Activated T-cell treated with anti-CD3 and anti-CD28 coated beads, Interleukin-2, amount 50 U/mL, for 72 hours (primary cell): ENCODE data around the gene SLAMF6. TPM values are rescaled to one million over a fixed set of nuclear protein-coding genes. Genes with fewer than 3 reads are reported as not detected.
A peak's percentile ranks its signal among the peaks of the same experiment; 100 is the strongest.
"Not testable (repeated sequence)": the region's sequence is repeated elsewhere in the genome, so short reads cannot be mapped to it uniquely, and the experiment has no call there.

ENCODE experiments used
- ATAC-seq, 2 donors: fragments of 150-1000 bp; cut with Tn5 transposase; replicated peaks in 1 of 2; 2 replicates each; pipeline ENCODE4 v1.10.0; 2021; ENCODE audit warnings: moderate library complexity in 2 of 2, mild to moderate bottlenecking in 1 of 2
- DNase-seq, 2 donors: peaks; one replicate each; pipeline ENCODE4 v3.0.0; 2021 to 2022; ENCODE audit warnings: mixed read lengths in 1 of 2
- H3K27ac Mint-ChIP-seq: one replicate; pipeline ENCODE4 v1.8.0; 2022; ENCODE audit warnings: mild to moderate bottlenecking, moderate library complexity, mixed read lengths
- H3K27me3 Mint-ChIP-seq: one replicate; pipeline ENCODE4 v1.8.0; 2022; ENCODE audit warnings: low read depth, mixed read lengths
- H3K36me3 Mint-ChIP-seq, 2 donors: one replicate each; pipeline ENCODE4 v1.8.0; 2022; ENCODE audit warnings: mixed read lengths in 2 of 2, mild to moderate bottlenecking in 1 of 2; ENCODE audit not compliant: insufficient read depth in 2 of 2
- H3K4me1 Mint-ChIP-seq: one replicate; pipeline ENCODE4 v1.8.0; 2022; ENCODE audit warnings: low read depth, mixed read lengths
- H3K4me3 Mint-ChIP-seq, 2 donors: one replicate each; pipeline ENCODE4 v1.8.0; 2022; ENCODE audit warnings: mild to moderate bottlenecking in 2 of 2, mixed read lengths in 2 of 2, moderate library complexity in 2 of 2
- H3K9me3 Mint-ChIP-seq, 2 donors: one replicate each; pipeline ENCODE4 v1.8.0; 2022; ENCODE audit warnings: mixed read lengths in 2 of 2
- total RNA-seq, 2 donors: library from RNA; stranded (reverse); gene quantifications; one replicate each; pipeline ENCODE4 v1.2.3, GENCODE V29; 2022

The SLAMF6 gene
- total RNA-seq, 2 donors from 2014 or later: 41.6 to 48.8 TPM

DNA sequence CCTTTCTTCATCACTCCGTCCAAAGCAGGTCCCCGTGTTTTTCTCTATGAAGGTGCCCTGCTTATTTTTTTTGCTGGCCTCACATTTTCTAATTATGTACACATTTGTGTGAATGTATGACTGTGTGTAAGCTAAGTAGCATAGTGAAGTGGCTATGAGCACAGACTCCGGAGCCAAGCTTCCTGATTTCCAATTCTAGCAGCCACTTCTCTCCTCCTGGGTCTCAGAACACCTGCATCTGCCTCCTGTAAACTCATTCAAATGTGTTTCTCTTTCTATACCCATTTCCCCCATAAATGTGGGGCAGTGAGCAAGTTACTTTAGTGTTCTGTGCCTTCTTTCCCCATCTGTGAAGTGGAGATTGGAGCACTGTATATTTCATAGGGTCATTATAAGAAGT is 2.1 kb downstream of the SLAMF6 start:
- peak overlapping the region; percentile 77 to 96 for H3K4me3 Mint-ChIP-seq
- peaks cover 70% of the 10 kb centered on the region for H3K4me1 Mint-ChIP-seq
- DNase-seq (no peak), ATAC-seq (no peak)
- H3K36me3 Mint-ChIP-seq: peaks cover 20 to 39% of the 10 kb centered on the region in 2 donors
- peaks cover 7% of the 10 kb centered on the region in 2 donors for H3K9me3 Mint-ChIP-seq
- peak overlapping the region; percentile 99 for H3K27ac Mint-ChIP-seq
- H3K27me3 Mint-ChIP-seq: no peaks in the 10 kb centered on the region

DNA sequence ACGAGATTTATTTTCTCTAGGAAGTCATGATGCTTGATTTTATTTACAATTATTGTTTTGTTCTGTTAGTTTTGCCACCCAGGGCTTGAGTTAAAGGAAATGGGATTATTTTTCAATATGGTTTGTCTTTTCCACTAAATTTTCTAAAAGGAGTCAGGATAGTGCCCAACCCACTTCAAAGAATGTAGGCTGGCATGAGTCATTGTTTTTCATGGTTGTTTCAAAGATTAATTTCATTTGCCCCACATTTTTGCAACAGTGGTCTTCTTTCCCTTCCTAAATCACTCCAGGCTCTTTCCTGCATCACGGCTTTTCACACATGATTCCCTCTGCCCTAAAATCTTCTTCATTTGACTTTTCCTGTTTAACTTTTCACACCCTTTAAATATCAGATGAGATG is 2.5 kb downstream of the SLAMF6 start:
- H3K27ac Mint-ChIP-seq: peak overlapping the region; percentile 99
- ATAC-seq (no peak), DNase-seq (no peak)
- H3K9me3 Mint-ChIP-seq: peaks cover 7% of the 10 kb centered on the region in 2 donors
- H3K36me3 Mint-ChIP-seq: peaks cover 20 to 37% of the 10 kb centered on the region in 2 donors
- peak overlapping the region; percentile 77 to 96 for H3K4me3 Mint-ChIP-seq
- H3K27me3 Mint-ChIP-seq: no peaks in the 10 kb centered on the region
- peaks cover 74% of the 10 kb centered on the region for H3K4me1 Mint-ChIP-seq

DNA sequence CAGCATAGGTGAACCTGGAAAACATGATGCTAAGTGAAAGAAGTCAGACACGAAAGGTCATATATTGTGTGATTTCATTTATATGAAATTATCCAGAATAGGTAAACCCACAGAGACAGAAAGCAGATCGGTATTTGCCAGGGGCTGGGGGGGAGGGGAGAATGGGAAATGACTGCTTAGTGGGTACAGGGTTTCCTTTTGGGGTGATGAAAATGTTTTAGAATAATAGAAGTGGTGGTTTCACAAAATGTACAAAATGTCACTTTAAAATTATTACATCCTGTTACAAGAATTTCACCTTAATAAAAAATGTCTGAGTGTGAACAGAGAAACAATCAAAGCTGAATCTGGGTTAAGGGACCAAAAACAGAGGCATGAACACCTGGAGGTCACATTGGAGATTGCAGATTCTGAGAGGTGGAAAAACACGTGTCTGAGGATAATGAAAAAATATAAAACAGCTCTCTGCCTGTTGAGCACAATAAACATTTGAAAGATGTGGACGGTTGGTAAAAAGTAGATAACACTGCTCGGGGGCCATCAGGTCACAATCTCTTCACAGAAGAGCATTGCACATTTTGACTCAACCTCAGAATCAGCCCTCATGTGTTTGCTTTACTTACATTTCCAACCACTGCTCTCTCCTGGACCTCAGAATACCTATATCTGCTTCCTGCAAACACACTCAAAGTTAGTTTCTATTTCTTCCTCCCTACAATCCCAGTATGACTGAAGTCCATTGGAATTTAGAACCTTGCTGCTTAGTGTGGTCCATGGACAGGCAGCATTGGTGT is 3.2 kb downstream of the SLAMF6 start:
- peak; percentile 42 to 49 for DNase-seq
- Mint-ChIP-seq H3K4me1 (peaks cover 81% of the 10 kb centered on the region), H3K27ac (peak overlapping the region; percentile 99), H3K4me3 (peak overlapping the region; percentile 77 to 96), H3K36me3 (peaks cover 15 to 33% of the 10 kb centered on the region in 2 donors), H3K9me3 (peaks cover 4 to 6% of the 10 kb centered on the region in 2 donors), H3K27me3 (no peaks in the 10 kb centered on the region)
- ATAC-seq: peak; percentile 82 to 84

DNA sequence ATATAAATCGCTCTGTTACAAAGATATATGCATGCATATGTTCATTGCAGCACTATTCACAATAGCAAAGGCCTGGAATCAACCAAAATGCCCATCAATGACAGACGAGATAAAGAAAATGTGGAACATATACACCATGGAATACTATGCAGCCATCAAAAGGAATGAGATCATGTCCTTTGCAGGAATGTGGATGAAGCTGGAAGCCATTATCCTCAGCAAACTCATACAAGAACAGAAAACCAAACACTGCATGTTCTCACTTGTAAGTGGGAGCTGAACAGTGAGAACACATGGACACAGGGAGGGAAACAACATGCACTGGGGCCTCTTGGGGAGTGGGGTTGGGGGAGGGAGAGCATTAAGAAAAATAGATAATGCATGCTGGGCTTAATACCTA is 5.5 kb downstream of the SLAMF6 start:
- Mint-ChIP-seq H3K27ac (peak overlapping the region; percentile 48), H3K4me3 (peak overlapping the region in 1 of 2 donors; percentile 46), H3K9me3 (peaks cover 7 to 11% of the 10 kb centered on the region in 2 donors), H3K4me1 (peaks cover 94% of the 10 kb centered on the region), H3K36me3 (peaks cover 21 to 44% of the 10 kb centered on the region in 2 donors)
- not testable (repeated sequence) for DNase-seq, ATAC-seq, H3K27me3 Mint-ChIP-seq

DNA sequence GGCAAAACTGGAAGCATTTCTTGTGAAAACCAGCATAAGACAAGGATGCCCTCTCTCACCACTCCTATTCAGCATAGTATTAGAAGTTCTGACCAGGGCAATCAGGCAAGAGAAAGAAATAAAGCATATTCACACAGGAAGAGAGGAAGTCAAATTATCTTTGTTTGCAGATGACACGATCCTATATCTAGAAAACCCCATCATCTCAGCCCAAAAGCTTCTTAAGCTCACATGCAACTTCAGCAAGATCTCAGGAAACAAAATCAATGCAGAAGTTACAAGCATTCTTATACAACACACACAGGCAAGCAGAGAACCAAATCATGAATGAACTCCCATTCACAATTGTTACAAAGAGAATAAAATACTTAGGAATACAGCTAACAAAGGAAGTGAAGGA is 7.1 kb downstream of the SLAMF6 start:
- not testable (repeated sequence) for DNase-seq, H3K27me3 Mint-ChIP-seq, ATAC-seq
- Mint-ChIP-seq H3K4me1 (peaks cover 82% of the 10 kb centered on the region), H3K36me3 (peaks cover 21 to 48% of the 10 kb centered on the region in 2 donors), H3K9me3 (peaks cover 7 to 11% of the 10 kb centered on the region in 2 donors), H3K4me3 (peak overlapping the region; percentile 72 to 76), H3K27ac (peak overlapping the region; percentile 82)

DNA sequence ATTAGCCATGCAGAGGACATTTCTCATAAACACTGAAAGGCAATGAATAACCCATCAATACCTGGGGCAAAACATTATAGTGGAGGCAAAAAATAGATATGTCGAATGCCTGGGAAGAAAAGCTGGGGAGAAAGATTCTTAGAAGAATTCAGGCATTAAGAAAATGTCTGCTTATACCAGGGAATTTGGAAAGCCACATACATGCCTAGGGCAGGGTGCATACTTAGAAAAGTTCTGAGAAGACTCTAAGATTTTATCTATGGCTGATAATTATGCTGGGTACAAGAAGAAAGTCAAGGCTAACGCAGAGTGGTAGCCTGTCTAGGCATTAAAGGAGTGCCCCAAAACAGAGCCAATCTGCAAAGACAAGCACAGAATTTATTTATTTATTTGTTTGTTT is 18.4 kb downstream of the SLAMF6 start:
- ATAC-seq (no peak), DNase-seq (no peak)
- Mint-ChIP-seq H3K9me3 (peaks cover 18 to 21% of the 10 kb centered on the region in 2 donors), H3K4me1 (peaks cover 44% of the 10 kb centered on the region), H3K4me3 (no peak overlapping the region), H3K27me3 (no peaks in the 10 kb centered on the region), H3K36me3 (peaks cover 50 to 84% of the 10 kb centered on the region in 2 donors), H3K27ac (peak overlapping the region; percentile 74)

DNA sequence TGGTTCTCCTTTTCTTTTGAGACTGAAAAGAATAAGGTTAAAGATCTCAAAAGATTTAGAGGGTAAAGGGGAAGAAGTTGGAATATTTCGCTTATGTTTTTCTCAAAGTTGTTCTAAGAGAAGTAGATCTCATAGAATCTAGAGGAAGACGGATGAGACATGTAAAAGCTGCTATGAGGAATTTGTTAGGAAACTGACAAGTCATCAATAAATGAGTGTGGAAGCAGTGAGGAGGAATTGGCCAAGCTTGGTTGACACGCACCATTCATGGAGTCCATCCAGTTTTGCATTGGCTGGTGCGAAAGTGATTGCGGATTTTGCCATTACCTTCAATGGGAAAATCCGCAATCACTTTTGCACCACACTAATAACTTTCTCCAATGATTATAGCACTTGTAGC is 20.0 kb downstream of the SLAMF6 start:
- Mint-ChIP-seq H3K4me1 (peaks cover 46% of the 10 kb centered on the region), H3K27ac (peak overlapping the region; percentile 74), H3K4me3 (no peak overlapping the region), H3K9me3 (peaks cover 16 to 25% of the 10 kb centered on the region in 2 donors), H3K27me3 (no peaks in the 10 kb centered on the region), H3K36me3 (peaks cover 42 to 86% of the 10 kb centered on the region in 2 donors)
- DNase-seq: no peak
- no peak for ATAC-seq

DNA sequence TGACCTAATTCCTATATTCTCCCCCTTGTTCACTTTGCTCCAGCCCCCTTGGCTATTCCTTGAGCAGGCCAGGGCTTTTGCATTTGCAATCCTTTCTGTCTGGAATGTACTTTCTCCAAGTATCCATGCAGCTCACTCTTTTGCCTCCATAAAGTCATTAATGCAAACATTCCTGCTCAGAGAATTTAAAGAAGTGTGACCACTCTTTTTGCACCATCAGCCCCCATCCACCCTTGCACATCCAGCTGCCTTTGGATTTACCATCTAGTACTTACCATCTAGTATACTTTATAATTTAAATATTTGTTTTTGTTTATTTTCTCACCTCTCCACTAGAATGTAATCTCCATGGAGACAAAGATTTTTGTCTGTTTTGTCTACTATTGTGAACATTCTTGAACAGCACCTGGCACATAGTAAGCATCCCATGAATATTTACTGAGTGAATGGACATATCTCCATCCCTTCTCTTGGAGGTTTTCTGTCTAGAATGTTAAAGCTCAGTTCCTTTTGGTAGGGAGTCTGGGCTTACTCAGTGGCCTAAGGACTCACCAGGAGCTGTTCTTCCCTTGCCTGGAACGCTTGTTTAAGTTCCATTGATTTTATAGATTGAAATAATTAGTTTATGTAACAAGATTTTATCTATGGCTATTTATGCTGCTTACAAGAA is 22.6 kb downstream of the SLAMF6 start:
- DNase-seq (no peak), ATAC-seq (no peak)
- Mint-ChIP-seq H3K27me3 (no peaks in the 10 kb centered on the region), H3K4me1 (peaks cover 62% of the 10 kb centered on the region), H3K4me3 (no peak overlapping the region), H3K9me3 (peaks cover 5 to 10% of the 10 kb centered on the region in 2 donors), H3K36me3 (peaks cover 25 to 66% of the 10 kb centered on the region in 2 donors), H3K27ac (no peak overlapping the region)

DNA sequence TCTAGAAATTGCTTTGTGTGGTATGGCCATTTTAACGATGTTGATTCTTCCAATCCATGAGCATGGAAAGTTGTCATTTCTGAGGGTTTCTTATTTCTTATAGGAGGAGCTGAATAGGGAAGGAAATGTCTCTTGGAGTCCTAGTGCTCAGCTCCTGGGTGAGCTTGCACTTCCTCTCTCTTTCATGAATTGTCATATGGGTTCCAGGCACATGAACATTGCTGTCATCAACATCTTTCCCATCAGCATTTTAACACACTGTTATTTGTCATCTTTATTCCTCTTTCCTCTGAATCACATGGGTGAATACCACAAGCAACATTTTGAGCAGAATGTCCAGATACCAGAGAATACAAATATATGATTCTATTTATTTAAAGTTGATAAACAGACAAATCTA is 23.4 kb downstream of the SLAMF6 start:
- Mint-ChIP-seq H3K4me3 (no peak overlapping the region), H3K27ac (peak overlapping the region; percentile 72), H3K36me3 (peaks cover 24 to 67% of the 10 kb centered on the region in 2 donors), H3K4me1 (peaks cover 64% of the 10 kb centered on the region), H3K27me3 (no peaks in the 10 kb centered on the region), H3K9me3 (peaks cover 5 to 10% of the 10 kb centered on the region in 2 donors)
- DNase-seq: no peak
- ATAC-seq: no peak

DNA sequence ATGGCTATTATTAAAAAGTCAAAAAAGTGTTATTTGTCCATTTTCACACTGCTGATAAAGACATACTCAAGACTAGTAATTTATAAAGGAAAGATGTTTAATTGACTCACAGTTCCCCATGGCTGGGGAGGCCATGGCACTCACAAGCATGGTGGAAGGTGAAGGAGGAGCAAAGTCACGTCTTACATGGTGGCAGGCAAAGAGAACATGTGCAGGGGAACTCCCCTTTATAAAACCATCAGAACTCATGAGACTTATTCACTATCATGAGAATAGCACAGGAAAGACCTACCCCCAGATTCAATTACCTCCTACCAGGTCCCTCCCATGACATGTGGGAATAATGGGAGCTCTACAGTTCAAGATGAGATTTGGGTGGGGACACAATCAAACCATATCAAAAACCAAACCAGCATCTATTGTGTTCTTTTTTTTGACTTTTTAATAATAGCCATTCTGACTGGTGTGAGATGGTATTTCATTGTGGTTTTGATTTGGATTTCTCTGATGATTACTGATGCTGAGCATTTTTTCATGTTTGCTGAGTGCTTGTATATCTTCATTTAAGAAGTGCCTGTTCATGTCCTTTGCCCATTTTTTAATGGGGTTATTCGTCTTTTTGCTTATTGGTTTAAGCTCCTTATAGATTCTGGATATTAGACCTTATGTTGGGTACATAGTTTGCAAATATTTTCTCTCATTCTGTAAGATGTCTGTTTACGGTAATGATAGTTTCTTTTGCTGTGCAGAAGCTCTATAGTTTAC is 24.6 kb downstream of the SLAMF6 start:
- Mint-ChIP-seq H3K36me3 (peaks cover 21 to 61% of the 10 kb centered on the region in 2 donors), H3K4me1 (peaks cover 62% of the 10 kb centered on the region)
- H3K4me3 Mint-ChIP-seq, H3K27ac Mint-ChIP-seq, DNase-seq, H3K27me3 Mint-ChIP-seq, H3K9me3 Mint-ChIP-seq, ATAC-seq: not testable (repeated sequence)

DNA sequence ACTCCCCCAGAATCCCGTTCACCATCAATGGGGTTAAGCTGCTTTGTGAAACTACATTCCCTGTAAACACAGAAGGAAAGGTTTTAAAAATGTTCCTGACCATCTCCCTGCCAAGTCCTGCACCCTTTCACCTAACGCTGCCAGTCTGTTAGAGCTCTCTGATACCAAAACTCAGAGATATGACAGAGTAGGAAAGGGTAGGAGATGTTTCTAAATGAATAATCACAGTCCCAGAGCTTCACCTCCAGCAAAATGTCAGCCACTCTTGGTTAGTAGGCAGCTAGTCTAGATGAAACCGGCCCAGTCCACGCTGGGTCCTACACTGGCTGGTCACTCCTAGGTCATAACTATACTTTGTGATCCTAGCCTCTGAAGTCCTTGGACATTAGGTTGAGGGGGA is 26.7 kb downstream of the SLAMF6 start:
- Mint-ChIP-seq H3K4me3 (no peak overlapping the region), H3K4me1 (peaks cover 45% of the 10 kb centered on the region), H3K36me3 (peaks cover 10 to 44% of the 10 kb centered on the region in 2 donors), H3K9me3 (peaks cover 3 to 10% of the 10 kb centered on the region in 2 donors), H3K27ac (no peak overlapping the region), H3K27me3 (no peaks in the 10 kb centered on the region)
- ATAC-seq (peak; percentile 51 to 58), DNase-seq (no peak)

DNA sequence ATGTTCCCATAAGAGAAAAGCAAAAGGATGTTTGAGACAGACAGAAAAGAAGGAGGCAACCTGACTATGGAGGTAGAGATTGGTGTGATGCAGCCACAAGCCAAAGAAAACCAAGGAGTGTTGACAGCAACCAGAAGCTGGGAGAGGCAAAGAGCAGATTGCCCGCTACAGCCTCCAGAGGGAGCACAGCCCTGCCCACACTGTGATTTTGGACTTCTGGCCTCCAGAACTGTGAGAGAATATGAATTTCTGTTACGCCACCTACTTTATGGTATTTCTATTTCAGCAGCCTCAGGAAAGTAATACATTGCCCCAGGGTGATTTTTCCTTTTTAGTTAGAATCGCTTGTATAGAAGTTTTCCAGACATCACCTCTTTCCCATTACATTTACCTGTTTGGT is 28.4 kb downstream of the SLAMF6 start:
- DNase-seq (no peak), ATAC-seq (no peak)
- Mint-ChIP-seq H3K27ac (no peak overlapping the region), H3K9me3 (peaks cover 3 to 8% of the 10 kb centered on the region in 2 donors), H3K27me3 (no peaks in the 10 kb centered on the region), H3K4me3 (no peak overlapping the region), H3K4me1 (peaks cover 45% of the 10 kb centered on the region), H3K36me3 (peaks cover 11 to 42% of the 10 kb centered on the region in 2 donors)

DNA sequence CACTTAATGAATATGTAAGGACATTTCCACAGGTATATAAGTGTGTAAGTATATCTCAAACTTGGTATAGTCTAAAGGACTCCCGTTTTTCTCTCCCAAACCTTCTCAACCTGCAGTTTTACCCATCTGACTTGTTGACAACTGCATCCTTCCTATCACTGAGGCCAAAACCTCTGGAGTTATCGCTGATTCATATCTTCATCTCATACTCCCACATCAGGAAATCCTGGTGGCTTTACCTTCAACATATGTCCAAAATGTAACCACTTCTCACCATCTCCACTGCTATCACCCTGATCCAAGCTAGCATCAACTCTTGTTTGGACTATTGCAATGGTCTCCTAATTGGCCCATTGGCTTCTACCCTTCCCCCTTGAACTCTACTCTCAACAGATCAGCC is 30.4 kb downstream of the SLAMF6 start:
- Mint-ChIP-seq H3K4me3 (no peak overlapping the region), H3K36me3 (peaks cover 10 to 26% of the 10 kb centered on the region in 2 donors), H3K9me3 (peaks cover 0 to 2% of the 10 kb centered on the region in 2 donors), H3K27me3 (no peaks in the 10 kb centered on the region), H3K4me1 (peaks cover 54% of the 10 kb centered on the region), H3K27ac (no peak overlapping the region)
- peak in 1 of 2 donors; percentile 52 for ATAC-seq
- no peak for DNase-seq
